Measurements from ENCODE around the gene SLC27A2.

Gene SLC27A2

GRCh38 chr15:50247819-50248655, 66.0 kb downstream of the SLC27A2 start:
- no peak for TF ChIP-seq CTCF (IDR thresholded peaks at IDR 0.05; ENCODE audit: low read depth, low read length)
- no peak overlapping the region for H3K4me3 ChIP-seq (ENCODE audit: low read depth, low read length)

GRCh38 chr15:50248994-50249582, 67.1 kb downstream of the SLC27A2 start:
- H3K4me3 ChIP-seq (ENCODE audit: low read depth, low read length), result no peak overlapping the region
- TF ChIP-seq CTCF (IDR thresholded peaks at IDR 0.05; ENCODE audit: low read depth, low read length), result no peak

- TF ChIP-seq CTCF (IDR thresholded peaks at IDR 0.05; ENCODE audit: low read depth, low read length), result no peak
- H3K4me3 ChIP-seq (ENCODE audit: low read depth, low read length), result no peak overlapping the region
Measured at GRCh38 chr15:50249704-50250103, 67.7 kb downstream of the SLC27A2 start.

GRCh38 chr15:50250760-50251394, 68.9 kb downstream of the SLC27A2 start:
- H3K4me3 ChIP-seq (ENCODE audit: low read depth, low read length), result no peak overlapping the region
- TF ChIP-seq CTCF (IDR thresholded peaks at IDR 0.05; ENCODE audit: low read depth, low read length), result no peak

- no peak overlapping the region for H3K4me3 ChIP-seq (ENCODE audit: low read depth, low read length)
- no peak for TF ChIP-seq CTCF (IDR thresholded peaks at IDR 0.05; ENCODE audit: low read depth, low read length)
Measured at GRCh38 chr15:50251638-50252182, 69.7 kb downstream of the SLC27A2 start.

- H3K4me3 ChIP-seq (ENCODE audit: low read depth, low read length), result no peak overlapping the region
- TF ChIP-seq CTCF (IDR thresholded peaks at IDR 0.05; ENCODE audit: low read depth, low read length), result no peak
Measured at GRCh38 chr15:50252556-50252955, 70.6 kb downstream of the SLC27A2 start.
